ENCODE results near the gene PRKG1.

PRKG1 gene

GRCh38 chr10:51642581-51642980 lies 568.3 kb downstream of the PRKG1 start:
- no peak for DNase-seq
- no peaks in the 10 kb centered on the region for H3K27me3 ChIP-seq (replicated peaks in 2 of 5; ENCODE audit: control insufficient read depth in 4 of 5, insufficient read depth in 5 of 5, low read length in 4 of 5)
- no peaks in the 10 kb centered on the region for H3K9me3 ChIP-seq (ENCODE audit: control extremely low read depth in 1 of 5, control insufficient read depth in 4 of 5, insufficient read depth in 2 of 5, low read depth in 1 of 5, low read length in 4 of 5)
- CTCF ChIA-PET, result no interaction called here
- no peak overlapping the region for H3K4me3 ChIP-seq (ENCODE audit: control insufficient read depth in 1 of 7, extremely low read depth in 1 of 7, insufficient read depth in 4 of 7, low read depth in 2 of 7, low read length in 6 of 7)
- H3K4me1 ChIP-seq (ENCODE audit: control extremely low read depth in 1 of 4, control insufficient read depth in 4 of 4, insufficient read depth in 4 of 4, low read length in 3 of 4), result no peaks in the 10 kb centered on the region
- WGBS (ENCODE audit: insufficient coverage), result 77% methylated on average over 2 of the region's 4 CpGs
- H3K36me3 ChIP-seq (ENCODE audit: control insufficient read depth in 4 of 4, insufficient read depth in 4 of 4, low read length in 3 of 4), result no peaks in the 10 kb centered on the region
- no peak overlapping the region for H3K27ac ChIP-seq (ENCODE audit: insufficient read depth in 1 of 2, low read depth in 1 of 2, low read length in 2 of 2, poor library complexity in 1 of 2, severe bottlenecking in 2 of 2)
- POLR2A ChIA-PET, result no interaction called here

- H3K9me3 ChIP-seq (ENCODE audit: control extremely low read depth in 1 of 5, control insufficient read depth in 4 of 5, insufficient read depth in 2 of 5, low read depth in 1 of 5, low read length in 4 of 5), result no peaks in the 10 kb centered on the region
- H3K27me3 ChIP-seq (replicated peaks in 2 of 5; ENCODE audit: control insufficient read depth in 4 of 5, insufficient read depth in 5 of 5, low read length in 4 of 5), result no peaks in the 10 kb centered on the region
- ChIA-PET CTCF (no interaction called here), POLR2A (no interaction called here)
- no peak for DNase-seq
- no peak overlapping the region for H3K27ac ChIP-seq (ENCODE audit: insufficient read depth in 1 of 2, low read depth in 1 of 2, low read length in 2 of 2, poor library complexity in 1 of 2, severe bottlenecking in 2 of 2)
- WGBS (ENCODE audit: insufficient coverage), result 82% methylated on average over 1 of the region's 3 CpGs
- H3K4me3 ChIP-seq (ENCODE audit: control insufficient read depth in 1 of 7, extremely low read depth in 1 of 7, insufficient read depth in 4 of 7, low read depth in 2 of 7, low read length in 6 of 7), result no peak overlapping the region
- H3K4me1 ChIP-seq (ENCODE audit: control extremely low read depth in 1 of 4, control insufficient read depth in 4 of 4, insufficient read depth in 4 of 4, low read length in 3 of 4), result no peaks in the 10 kb centered on the region
- no peaks in the 10 kb centered on the region for H3K36me3 ChIP-seq (ENCODE audit: control insufficient read depth in 4 of 4, insufficient read depth in 4 of 4, low read length in 3 of 4)
Observed at GRCh38 chr10:51643734-51644133, 569.4 kb downstream of the PRKG1 start.

- H3K36me3 ChIP-seq (ENCODE audit: control insufficient read depth in 4 of 4, insufficient read depth in 4 of 4, low read length in 3 of 4), result no peaks in the 10 kb centered on the region
- H3K4me3 ChIP-seq (ENCODE audit: control insufficient read depth in 1 of 7, extremely low read depth in 1 of 7, insufficient read depth in 4 of 7, low read depth in 2 of 7, low read length in 6 of 7), result no peak overlapping the region
- H3K27ac ChIP-seq (ENCODE audit: insufficient read depth in 1 of 2, low read depth in 1 of 2, low read length in 2 of 2, poor library complexity in 1 of 2, severe bottlenecking in 2 of 2), result no peak overlapping the region
- no peak for DNase-seq
- ChIA-PET POLR2A (no interaction called here), CTCF (no interaction called here)
- 100% methylated on average over 1 of the region's 3 CpGs for WGBS (ENCODE audit: insufficient coverage)
- no peaks in the 10 kb centered on the region for H3K9me3 ChIP-seq (ENCODE audit: control extremely low read depth in 1 of 5, control insufficient read depth in 4 of 5, insufficient read depth in 2 of 5, low read depth in 1 of 5, low read length in 4 of 5)
- H3K27me3 ChIP-seq (replicated peaks in 2 of 5; ENCODE audit: control insufficient read depth in 4 of 5, insufficient read depth in 5 of 5, low read length in 4 of 5), result no peaks in the 10 kb centered on the region
- no peaks in the 10 kb centered on the region for H3K4me1 ChIP-seq (ENCODE audit: control extremely low read depth in 1 of 4, control insufficient read depth in 4 of 4, insufficient read depth in 4 of 4, low read length in 3 of 4)
Observed at GRCh38 chr10:51649064-51649463, 574.8 kb downstream of the PRKG1 start.

- CTCF ChIA-PET, result no interaction called here
- DNase-seq, result no peak
- Histone ChIP-seq H3K36me3 (ENCODE audit: control insufficient read depth in 4 of 4, insufficient read depth in 4 of 4, low read length in 3 of 4) (no peaks in the 10 kb centered on the region), H3K27ac (ENCODE audit: insufficient read depth in 1 of 2, low read depth in 1 of 2, low read length in 2 of 2, poor library complexity in 1 of 2, severe bottlenecking in 2 of 2) (no peak overlapping the region), H3K4me1 (ENCODE audit: control extremely low read depth in 1 of 4, control insufficient read depth in 4 of 4, insufficient read depth in 4 of 4, low read length in 3 of 4) (no peaks in the 10 kb centered on the region), H3K27me3 (replicated peaks in 2 of 5; ENCODE audit: control insufficient read depth in 4 of 5, insufficient read depth in 5 of 5, low read length in 4 of 5) (peaks cover 0 to 2% (median 0%) of the 10 kb centered on the region in 5 experiments), H3K4me3 (ENCODE audit: control insufficient read depth in 1 of 7, extremely low read depth in 1 of 7, insufficient read depth in 4 of 7, low read depth in 2 of 7, low read length in 6 of 7) (no peak overlapping the region), H3K9me3 (ENCODE audit: control extremely low read depth in 1 of 5, control insufficient read depth in 4 of 5, insufficient read depth in 2 of 5, low read depth in 1 of 5, low read length in 4 of 5) (no peaks in the 10 kb centered on the region)
- POLR2A ChIA-PET, result no interaction called here
- WGBS (ENCODE audit: insufficient coverage), result 100% methylated on average over 1 of the region's 1 CpG
Observed at GRCh38 chr10:51651063-51651462, 576.8 kb downstream of the PRKG1 start.

DNA sequence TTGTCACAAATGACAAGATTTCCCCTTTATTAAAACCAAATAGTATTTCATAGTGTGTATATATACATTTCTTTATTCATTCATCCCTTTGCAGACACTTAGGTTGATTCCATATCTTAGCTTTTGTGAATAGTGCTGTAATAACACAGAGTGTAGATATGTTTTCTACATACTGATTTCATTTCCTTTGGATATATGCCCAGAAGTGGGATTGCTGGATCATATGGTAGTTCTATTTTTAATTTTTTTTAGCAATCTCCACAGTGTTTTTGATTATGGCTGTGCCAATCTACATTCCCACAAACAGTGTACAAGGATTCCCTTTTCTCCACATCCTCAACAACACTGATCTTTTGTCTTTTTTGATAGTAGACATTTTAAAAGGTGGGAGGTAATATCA lies 578.7 kb downstream of the PRKG1 start:
- H3K27me3 ChIP-seq (replicated peaks in 2 of 5; ENCODE audit: control insufficient read depth in 4 of 5, insufficient read depth in 5 of 5, low read length in 4 of 5), result peaks cover 0 to 2% (median 0%) of the 10 kb centered on the region in 5 experiments
- no peaks in the 10 kb centered on the region for H3K4me1 ChIP-seq (ENCODE audit: control extremely low read depth in 1 of 4, control insufficient read depth in 4 of 4, insufficient read depth in 4 of 4, low read length in 3 of 4)
- no peaks in the 10 kb centered on the region for H3K9me3 ChIP-seq (ENCODE audit: control extremely low read depth in 1 of 5, control insufficient read depth in 4 of 5, insufficient read depth in 2 of 5, low read depth in 1 of 5, low read length in 4 of 5)
- ChIA-PET POLR2A (no interaction called here), CTCF (no interaction called here)
- no peak for DNase-seq
- no peak overlapping the region for H3K27ac ChIP-seq (ENCODE audit: insufficient read depth in 1 of 2, low read depth in 1 of 2, low read length in 2 of 2, poor library complexity in 1 of 2, severe bottlenecking in 2 of 2)
- H3K36me3 ChIP-seq (ENCODE audit: control insufficient read depth in 4 of 4, insufficient read depth in 4 of 4, low read length in 3 of 4), result no peaks in the 10 kb centered on the region
- H3K4me3 ChIP-seq (ENCODE audit: control insufficient read depth in 1 of 7, extremely low read depth in 1 of 7, insufficient read depth in 4 of 7, low read depth in 2 of 7, low read length in 6 of 7), result no peak overlapping the region

- WGBS (ENCODE audit: insufficient coverage), result no CpG with 5 or more reads among the region's 1 CpG
- POLR2A ChIA-PET, result no interaction called here
Observed at GRCh38 chr10:51654918-51655317, 580.6 kb downstream of the PRKG1 start.

DNA sequence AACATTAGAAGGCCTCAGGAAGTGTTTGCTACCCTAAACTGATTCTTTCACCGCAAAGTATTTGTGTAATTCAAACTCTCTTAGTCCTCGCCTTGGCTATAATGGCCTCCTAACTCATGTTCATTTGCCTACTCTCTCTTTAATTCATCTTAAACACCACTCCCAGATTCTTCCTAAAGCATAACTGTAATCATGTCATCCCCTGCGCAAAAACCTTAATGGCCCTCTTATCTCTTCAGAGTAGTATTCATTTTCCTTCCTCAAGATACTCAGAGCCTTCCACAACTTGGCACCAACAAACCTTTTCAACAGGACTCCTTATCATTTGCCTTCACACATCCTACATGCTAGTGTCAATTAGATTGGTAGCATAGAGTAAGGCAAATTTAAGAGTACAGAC lies 582.2 kb downstream of the PRKG1 start:
- WGBS (ENCODE audit: insufficient coverage), result 83% methylated on average over 3 of the region's 3 CpGs
- Histone ChIP-seq H3K4me1 (ENCODE audit: control extremely low read depth in 1 of 4, control insufficient read depth in 4 of 4, insufficient read depth in 4 of 4, low read length in 3 of 4) (no peaks in the 10 kb centered on the region), H3K27me3 (replicated peaks in 2 of 5; ENCODE audit: control insufficient read depth in 4 of 5, insufficient read depth in 5 of 5, low read length in 4 of 5) (peaks cover 0 to 2% (median 0%) of the 10 kb centered on the region in 5 experiments), H3K36me3 (ENCODE audit: control insufficient read depth in 4 of 4, insufficient read depth in 4 of 4, low read length in 3 of 4) (no peaks in the 10 kb centered on the region), H3K27ac (ENCODE audit: insufficient read depth in 1 of 2, low read depth in 1 of 2, low read length in 2 of 2, poor library complexity in 1 of 2, severe bottlenecking in 2 of 2) (no peak overlapping the region), H3K9me3 (ENCODE audit: control extremely low read depth in 1 of 5, control insufficient read depth in 4 of 5, insufficient read depth in 2 of 5, low read depth in 1 of 5, low read length in 4 of 5) (no peaks in the 10 kb centered on the region), H3K4me3 (ENCODE audit: control insufficient read depth in 1 of 7, extremely low read depth in 1 of 7, insufficient read depth in 4 of 7, low read depth in 2 of 7, low read length in 6 of 7) (no peak overlapping the region)
- ChIA-PET POLR2A (no interaction called here), CTCF (no interaction called here)
- peak; percentile 21 to 68 (median 37) for DNase-seq

More at GRCh38 chr10:51654918-51655317, 580.6 kb downstream of the PRKG1 start:
- Histone ChIP-seq H3K27ac (ENCODE audit: insufficient read depth in 1 of 2, low read depth in 1 of 2, low read length in 2 of 2, poor library complexity in 1 of 2, severe bottlenecking in 2 of 2) (no peak overlapping the region), H3K9me3 (ENCODE audit: control extremely low read depth in 1 of 5, control insufficient read depth in 4 of 5, insufficient read depth in 2 of 5, low read depth in 1 of 5, low read length in 4 of 5) (no peaks in the 10 kb centered on the region), H3K36me3 (ENCODE audit: control insufficient read depth in 4 of 4, insufficient read depth in 4 of 4, low read length in 3 of 4) (no peaks in the 10 kb centered on the region), H3K27me3 (replicated peaks in 2 of 5; ENCODE audit: control insufficient read depth in 4 of 5, insufficient read depth in 5 of 5, low read length in 4 of 5) (peaks cover 0 to 2% (median 0%) of the 10 kb centered on the region in 5 experiments), H3K4me3 (ENCODE audit: control insufficient read depth in 1 of 7, extremely low read depth in 1 of 7, insufficient read depth in 4 of 7, low read depth in 2 of 7, low read length in 6 of 7) (no peak overlapping the region), H3K4me1 (ENCODE audit: control extremely low read depth in 1 of 4, control insufficient read depth in 4 of 4, insufficient read depth in 4 of 4, low read length in 3 of 4) (no peaks in the 10 kb centered on the region)
- CTCF ChIA-PET, result interaction anchor here (0.6 kb wide), 1 partner anchor 88 kb away, joined by 3 read pairs; no protein-coding TSS in a partner anchor
- DNase-seq, result no peak

Measured in common myeloid progenitor, CD34-positive (primary cell).